Nephron progenitor cell (in vitro differentiated cells): Measurements from ENCODE around the gene ELMO1.
A peak's percentile ranks its signal among the peaks of the same experiment; 100 is the strongest.

ENCODE experiments used
- DNase-seq: peaks from one replicate; pipeline ENCODE4 v3.0.0; 2021
- H3K27ac Mint-ChIP-seq: 2 replicates; pipeline ENCODE4 v1.8.0; 2021; ENCODE audit warnings: mild to moderate bottlenecking, moderate library complexity, mixed read lengths
- H3K27me3 Mint-ChIP-seq: 2 replicates; pipeline ENCODE4 v1.8.0; 2021; ENCODE audit warnings: mild to moderate bottlenecking, low read depth, mixed read lengths; ENCODE audit not compliant: poor library complexity
- H3K36me3 Mint-ChIP-seq: 2 replicates; pipeline ENCODE4 v1.8.0; 2021; ENCODE audit warnings: low read depth, mixed read lengths
- H3K4me1 Mint-ChIP-seq: 2 replicates; pipeline ENCODE4 v1.8.0; 2021; ENCODE audit warnings: mixed read lengths
- H3K4me3 Mint-ChIP-seq: 2 replicates; pipeline ENCODE4 v1.8.0; 2021; ENCODE audit warnings: mild to moderate bottlenecking, moderate library complexity, mixed read lengths
- H3K9me3 Mint-ChIP-seq: 2 replicates; pipeline ENCODE4 v1.8.0; 2021; ENCODE audit warnings: mild to moderate bottlenecking, moderate library complexity, mixed read lengths
- CTCF ChIP-seq: fragments of 200-600 bp; sonication (generic); IDR thresholded peaks from 2 replicates; pipeline ENCODE4 v1.5.0; 2021; ENCODE audit warnings: antibody characterized with exemption

ELMO1 gene

GRCh38 chr7:37068902-37069301 is 379.8 kb downstream of the ELMO1 start:
- Mint-ChIP-seq H3K27ac (no peak overlapping the region), H3K36me3 (peaks cover 3% of the 10 kb centered on the region), H3K4me1 (peaks cover 19% of the 10 kb centered on the region), H3K9me3 (no peaks in the 10 kb centered on the region), H3K4me3 (no peak overlapping the region), H3K27me3 (peaks cover 3% of the 10 kb centered on the region)
- no peak for TF ChIP-seq CTCF
- no peak for DNase-seq

- DNase-seq = peak; percentile 49
- H3K36me3 Mint-ChIP-seq = peaks cover 3% of the 10 kb centered on the region
- no peak for TF ChIP-seq CTCF
- peaks cover 5% of the 10 kb centered on the region for H3K27me3 Mint-ChIP-seq
- H3K4me1 Mint-ChIP-seq = peaks cover 24% of the 10 kb centered on the region
- no peak overlapping the region for H3K27ac Mint-ChIP-seq
- no peak overlapping the region for H3K4me3 Mint-ChIP-seq
- no peaks in the 10 kb centered on the region for H3K9me3 Mint-ChIP-seq
Measured at GRCh38 chr7:37068038-37068437, 380.6 kb downstream of the ELMO1 start.

- TF ChIP-seq CTCF = no peak
- H3K4me1 Mint-ChIP-seq = peaks cover 24% of the 10 kb centered on the region
- no peaks in the 10 kb centered on the region for H3K9me3 Mint-ChIP-seq
- no peak overlapping the region for H3K27ac Mint-ChIP-seq
- no peak for DNase-seq
- H3K27me3 Mint-ChIP-seq = peaks cover 7% of the 10 kb centered on the region
- H3K36me3 Mint-ChIP-seq = peaks cover 3% of the 10 kb centered on the region
- no peak overlapping the region for H3K4me3 Mint-ChIP-seq
Measured at GRCh38 chr7:37065779-37066271, 382.8 kb downstream of the ELMO1 start.

- H3K36me3 Mint-ChIP-seq = peaks cover 3% of the 10 kb centered on the region
- peaks cover 6% of the 10 kb centered on the region for H3K4me1 Mint-ChIP-seq
- peaks cover 17% of the 10 kb centered on the region for H3K9me3 Mint-ChIP-seq
- H3K4me3 Mint-ChIP-seq = no peak overlapping the region
- TF ChIP-seq CTCF = no peak
- peaks cover 9% of the 10 kb centered on the region for H3K27me3 Mint-ChIP-seq
- no peak for DNase-seq
- peak overlapping the region; percentile 74 for H3K27ac Mint-ChIP-seq
Measured at GRCh38 chr7:37062560-37062859, 386.2 kb downstream of the ELMO1 start.

- peaks cover 9% of the 10 kb centered on the region for H3K27me3 Mint-ChIP-seq
- DNase-seq = no peak
- no peak overlapping the region for H3K4me3 Mint-ChIP-seq
- H3K9me3 Mint-ChIP-seq = peaks cover 17% of the 10 kb centered on the region
- TF ChIP-seq CTCF = no peak
- H3K4me1 Mint-ChIP-seq = peaks cover 6% of the 10 kb centered on the region
- peaks cover 3% of the 10 kb centered on the region for H3K36me3 Mint-ChIP-seq
- no peak overlapping the region for H3K27ac Mint-ChIP-seq
Measured at GRCh38 chr7:37061849-37062559, 386.7 kb downstream of the ELMO1 start.

GRCh38 chr7:37056234-37056912 is 392.3 kb downstream of the ELMO1 start:
- peaks cover 17% of the 10 kb centered on the region for H3K9me3 Mint-ChIP-seq
- no peak for TF ChIP-seq CTCF
- H3K36me3 Mint-ChIP-seq = no peaks in the 10 kb centered on the region
- DNase-seq = no peak
- no peak overlapping the region for H3K27ac Mint-ChIP-seq
- H3K4me1 Mint-ChIP-seq = peaks cover 6% of the 10 kb centered on the region
- H3K27me3 Mint-ChIP-seq = peaks cover 4% of the 10 kb centered on the region
- no peak overlapping the region for H3K4me3 Mint-ChIP-seq
